GM23338 (cell line): ENCODE measurements around the gene FARP1.

ENCODE experiments used
- CREB1 ChIP-seq: fragments of 250-450 bp; sonication (Bioruptor Pico); IDR thresholded peaks from 2 replicates; pipeline ENCODE4 v1.5.0; 2020; ENCODE audit warnings: low read depth, mild to moderate bottlenecking, moderate library complexity
- EZH2 ChIP-seq: fragments of 200-600 bp; sonication (generic); IDR thresholded peaks from one replicate; pipeline ENCODE4 v1.8.0; 2017; ENCODE audit warnings: antibody characterized with exemption, mild to moderate bottlenecking, low read depth; ENCODE audit not compliant: unreplicated experiment
- EZH2phosphoT487 ChIP-seq: fragments of 200-600 bp; sonication (generic); IDR thresholded peaks from one replicate; pipeline ENCODE4 v1.8.1; 2018; ENCODE audit warnings: antibody characterized with exemption; ENCODE audit not compliant: unreplicated experiment
- NANOG ChIP-seq: IDR thresholded peaks from 2 replicates; pipeline ENCODE4 v1.6.1; 2016; ENCODE audit warnings: antibody characterized with exemption, borderline replicate concordance
- POLR2AphosphoS5 ChIP-seq: IDR thresholded peaks from 2 replicates; pipeline ENCODE4 v1.6.1; 2016; ENCODE audit warnings: antibody characterized with exemption, low read depth
- ZNF114 ChIP-seq: fragments of 250-450 bp; sonication (Bioruptor Pico); IDR thresholded peaks from 2 replicates; pipeline ENCODE4 v1.5.0; 2020; ENCODE audit warnings: mild to moderate bottlenecking, moderate library complexity
- TF ChIP-seq, protein P1 (sequence below), 2 experiments: fragments of 200-600 bp in 1 of 2; sonication (generic) in 1 of 2; conservative IDR thresholded peaks; 2 replicates each; pipeline versions ENCODE4 v1.5.1 to v1.6.1; 2016 to 2017; ENCODE audit warnings: antibody characterized with exemption in 2 of 2, low read depth in 2 of 2, mild to moderate bottlenecking in 2 of 2, moderate library complexity in 1 of 2
- TF ChIP-seq, protein P2 (sequence below): IDR thresholded peaks from one replicate; pipeline ENCODE4 v1.6.1; 2018; ENCODE audit warnings: antibody characterized with exemption; ENCODE audit not compliant: unreplicated experiment
- TF ChIP-seq, protein P3 (sequence below): IDR thresholded peaks from 2 replicates; pipeline ENCODE4 v1.6.1; 2016; ENCODE audit warnings: antibody characterized with exemption
- TF ChIP-seq, protein P4 (sequence below): fragments of 250-450 bp; sonication (Bioruptor Pico); IDR thresholded peaks from 2 replicates; pipeline ENCODE4 v1.5.0; 2020; ENCODE audit warnings: mild to moderate bottlenecking, moderate library complexity

DNA sequence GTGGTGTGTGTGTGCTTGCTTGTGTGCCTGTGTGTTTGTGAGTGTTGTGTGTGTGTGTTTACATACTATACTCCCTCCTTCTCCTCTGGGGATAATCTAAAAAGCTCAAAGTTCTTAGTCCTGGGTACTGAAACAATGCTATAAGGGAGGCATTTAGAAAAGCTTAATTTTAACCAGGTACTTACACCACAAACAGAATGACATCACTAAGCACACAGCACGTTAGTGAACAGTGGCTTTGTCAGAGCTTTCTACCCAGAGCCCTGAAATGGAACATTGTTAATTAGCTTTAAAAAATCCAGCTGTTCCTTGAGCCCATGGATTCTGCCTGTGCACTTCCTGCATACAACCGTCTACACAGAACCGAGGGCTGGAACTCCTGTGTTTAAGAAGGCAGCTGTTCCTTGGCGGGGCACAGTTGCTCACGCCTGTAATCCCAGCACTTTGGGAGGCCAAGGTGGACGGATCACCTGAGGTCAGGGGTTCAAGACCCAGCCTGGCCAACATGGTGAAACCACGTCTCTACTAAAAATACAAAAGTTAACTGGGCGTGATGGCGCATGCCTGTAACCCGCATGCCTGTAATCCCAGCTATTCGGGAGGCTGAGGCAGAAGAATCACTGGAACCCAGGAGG, 103.8 kb downstream of the FARP1 start:
- TF ChIP-seq, protein P1, sequence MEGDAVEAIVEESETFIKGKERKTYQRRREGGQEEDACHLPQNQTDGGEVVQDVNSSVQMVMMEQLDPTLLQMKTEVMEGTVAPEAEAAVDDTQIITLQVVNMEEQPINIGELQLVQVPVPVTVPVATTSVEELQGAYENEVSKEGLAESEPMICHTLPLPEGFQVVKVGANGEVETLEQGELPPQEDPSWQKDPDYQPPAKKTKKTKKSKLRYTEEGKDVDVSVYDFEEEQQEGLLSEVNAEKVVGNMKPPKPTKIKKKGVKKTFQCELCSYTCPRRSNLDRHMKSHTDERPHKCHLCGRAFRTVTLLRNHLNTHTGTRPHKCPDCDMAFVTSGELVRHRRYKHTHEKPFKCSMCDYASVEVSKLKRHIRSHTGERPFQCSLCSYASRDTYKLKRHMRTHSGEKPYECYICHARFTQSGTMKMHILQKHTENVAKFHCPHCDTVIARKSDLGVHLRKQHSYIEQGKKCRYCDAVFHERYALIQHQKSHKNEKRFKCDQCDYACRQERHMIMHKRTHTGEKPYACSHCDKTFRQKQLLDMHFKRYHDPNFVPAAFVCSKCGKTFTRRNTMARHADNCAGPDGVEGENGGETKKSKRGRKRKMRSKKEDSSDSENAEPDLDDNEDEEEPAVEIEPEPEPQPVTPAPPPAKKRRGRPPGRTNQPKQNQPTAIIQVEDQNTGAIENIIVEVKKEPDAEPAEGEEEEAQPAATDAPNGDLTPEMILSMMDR (conservative IDR thresholded peaks at IDR 0.05; ENCODE audit: low read depth in 2 of 2) = no peak
- TF ChIP-seq EZH2phosphoT487 (no peak), CREB1 (CRISPR knock-in tag) (no peak), NANOG (no peak), EZH2 (no peak), POLR2AphosphoS5 (no peak), ZNF114 (CRISPR knock-in tag) (no peak)
- TF ChIP-seq, protein P2, sequence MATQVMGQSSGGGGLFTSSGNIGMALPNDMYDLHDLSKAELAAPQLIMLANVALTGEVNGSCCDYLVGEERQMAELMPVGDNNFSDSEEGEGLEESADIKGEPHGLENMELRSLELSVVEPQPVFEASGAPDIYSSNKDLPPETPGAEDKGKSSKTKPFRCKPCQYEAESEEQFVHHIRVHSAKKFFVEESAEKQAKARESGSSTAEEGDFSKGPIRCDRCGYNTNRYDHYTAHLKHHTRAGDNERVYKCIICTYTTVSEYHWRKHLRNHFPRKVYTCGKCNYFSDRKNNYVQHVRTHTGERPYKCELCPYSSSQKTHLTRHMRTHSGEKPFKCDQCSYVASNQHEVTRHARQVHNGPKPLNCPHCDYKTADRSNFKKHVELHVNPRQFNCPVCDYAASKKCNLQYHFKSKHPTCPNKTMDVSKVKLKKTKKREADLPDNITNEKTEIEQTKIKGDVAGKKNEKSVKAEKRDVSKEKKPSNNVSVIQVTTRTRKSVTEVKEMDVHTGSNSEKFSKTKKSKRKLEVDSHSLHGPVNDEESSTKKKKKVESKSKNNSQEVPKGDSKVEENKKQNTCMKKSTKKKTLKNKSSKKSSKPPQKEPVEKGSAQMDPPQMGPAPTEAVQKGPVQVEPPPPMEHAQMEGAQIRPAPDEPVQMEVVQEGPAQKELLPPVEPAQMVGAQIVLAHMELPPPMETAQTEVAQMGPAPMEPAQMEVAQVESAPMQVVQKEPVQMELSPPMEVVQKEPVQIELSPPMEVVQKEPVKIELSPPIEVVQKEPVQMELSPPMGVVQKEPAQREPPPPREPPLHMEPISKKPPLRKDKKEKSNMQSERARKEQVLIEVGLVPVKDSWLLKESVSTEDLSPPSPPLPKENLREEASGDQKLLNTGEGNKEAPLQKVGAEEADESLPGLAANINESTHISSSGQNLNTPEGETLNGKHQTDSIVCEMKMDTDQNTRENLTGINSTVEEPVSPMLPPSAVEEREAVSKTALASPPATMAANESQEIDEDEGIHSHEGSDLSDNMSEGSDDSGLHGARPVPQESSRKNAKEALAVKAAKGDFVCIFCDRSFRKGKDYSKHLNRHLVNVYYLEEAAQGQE = no peak
- TF ChIP-seq, protein P3, sequence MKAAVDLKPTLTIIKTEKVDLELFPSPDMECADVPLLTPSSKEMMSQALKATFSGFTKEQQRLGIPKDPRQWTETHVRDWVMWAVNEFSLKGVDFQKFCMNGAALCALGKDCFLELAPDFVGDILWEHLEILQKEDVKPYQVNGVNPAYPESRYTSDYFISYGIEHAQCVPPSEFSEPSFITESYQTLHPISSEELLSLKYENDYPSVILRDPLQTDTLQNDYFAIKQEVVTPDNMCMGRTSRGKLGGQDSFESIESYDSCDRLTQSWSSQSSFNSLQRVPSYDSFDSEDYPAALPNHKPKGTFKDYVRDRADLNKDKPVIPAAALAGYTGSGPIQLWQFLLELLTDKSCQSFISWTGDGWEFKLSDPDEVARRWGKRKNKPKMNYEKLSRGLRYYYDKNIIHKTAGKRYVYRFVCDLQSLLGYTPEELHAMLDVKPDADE = no peak
- TF ChIP-seq, protein P4, sequence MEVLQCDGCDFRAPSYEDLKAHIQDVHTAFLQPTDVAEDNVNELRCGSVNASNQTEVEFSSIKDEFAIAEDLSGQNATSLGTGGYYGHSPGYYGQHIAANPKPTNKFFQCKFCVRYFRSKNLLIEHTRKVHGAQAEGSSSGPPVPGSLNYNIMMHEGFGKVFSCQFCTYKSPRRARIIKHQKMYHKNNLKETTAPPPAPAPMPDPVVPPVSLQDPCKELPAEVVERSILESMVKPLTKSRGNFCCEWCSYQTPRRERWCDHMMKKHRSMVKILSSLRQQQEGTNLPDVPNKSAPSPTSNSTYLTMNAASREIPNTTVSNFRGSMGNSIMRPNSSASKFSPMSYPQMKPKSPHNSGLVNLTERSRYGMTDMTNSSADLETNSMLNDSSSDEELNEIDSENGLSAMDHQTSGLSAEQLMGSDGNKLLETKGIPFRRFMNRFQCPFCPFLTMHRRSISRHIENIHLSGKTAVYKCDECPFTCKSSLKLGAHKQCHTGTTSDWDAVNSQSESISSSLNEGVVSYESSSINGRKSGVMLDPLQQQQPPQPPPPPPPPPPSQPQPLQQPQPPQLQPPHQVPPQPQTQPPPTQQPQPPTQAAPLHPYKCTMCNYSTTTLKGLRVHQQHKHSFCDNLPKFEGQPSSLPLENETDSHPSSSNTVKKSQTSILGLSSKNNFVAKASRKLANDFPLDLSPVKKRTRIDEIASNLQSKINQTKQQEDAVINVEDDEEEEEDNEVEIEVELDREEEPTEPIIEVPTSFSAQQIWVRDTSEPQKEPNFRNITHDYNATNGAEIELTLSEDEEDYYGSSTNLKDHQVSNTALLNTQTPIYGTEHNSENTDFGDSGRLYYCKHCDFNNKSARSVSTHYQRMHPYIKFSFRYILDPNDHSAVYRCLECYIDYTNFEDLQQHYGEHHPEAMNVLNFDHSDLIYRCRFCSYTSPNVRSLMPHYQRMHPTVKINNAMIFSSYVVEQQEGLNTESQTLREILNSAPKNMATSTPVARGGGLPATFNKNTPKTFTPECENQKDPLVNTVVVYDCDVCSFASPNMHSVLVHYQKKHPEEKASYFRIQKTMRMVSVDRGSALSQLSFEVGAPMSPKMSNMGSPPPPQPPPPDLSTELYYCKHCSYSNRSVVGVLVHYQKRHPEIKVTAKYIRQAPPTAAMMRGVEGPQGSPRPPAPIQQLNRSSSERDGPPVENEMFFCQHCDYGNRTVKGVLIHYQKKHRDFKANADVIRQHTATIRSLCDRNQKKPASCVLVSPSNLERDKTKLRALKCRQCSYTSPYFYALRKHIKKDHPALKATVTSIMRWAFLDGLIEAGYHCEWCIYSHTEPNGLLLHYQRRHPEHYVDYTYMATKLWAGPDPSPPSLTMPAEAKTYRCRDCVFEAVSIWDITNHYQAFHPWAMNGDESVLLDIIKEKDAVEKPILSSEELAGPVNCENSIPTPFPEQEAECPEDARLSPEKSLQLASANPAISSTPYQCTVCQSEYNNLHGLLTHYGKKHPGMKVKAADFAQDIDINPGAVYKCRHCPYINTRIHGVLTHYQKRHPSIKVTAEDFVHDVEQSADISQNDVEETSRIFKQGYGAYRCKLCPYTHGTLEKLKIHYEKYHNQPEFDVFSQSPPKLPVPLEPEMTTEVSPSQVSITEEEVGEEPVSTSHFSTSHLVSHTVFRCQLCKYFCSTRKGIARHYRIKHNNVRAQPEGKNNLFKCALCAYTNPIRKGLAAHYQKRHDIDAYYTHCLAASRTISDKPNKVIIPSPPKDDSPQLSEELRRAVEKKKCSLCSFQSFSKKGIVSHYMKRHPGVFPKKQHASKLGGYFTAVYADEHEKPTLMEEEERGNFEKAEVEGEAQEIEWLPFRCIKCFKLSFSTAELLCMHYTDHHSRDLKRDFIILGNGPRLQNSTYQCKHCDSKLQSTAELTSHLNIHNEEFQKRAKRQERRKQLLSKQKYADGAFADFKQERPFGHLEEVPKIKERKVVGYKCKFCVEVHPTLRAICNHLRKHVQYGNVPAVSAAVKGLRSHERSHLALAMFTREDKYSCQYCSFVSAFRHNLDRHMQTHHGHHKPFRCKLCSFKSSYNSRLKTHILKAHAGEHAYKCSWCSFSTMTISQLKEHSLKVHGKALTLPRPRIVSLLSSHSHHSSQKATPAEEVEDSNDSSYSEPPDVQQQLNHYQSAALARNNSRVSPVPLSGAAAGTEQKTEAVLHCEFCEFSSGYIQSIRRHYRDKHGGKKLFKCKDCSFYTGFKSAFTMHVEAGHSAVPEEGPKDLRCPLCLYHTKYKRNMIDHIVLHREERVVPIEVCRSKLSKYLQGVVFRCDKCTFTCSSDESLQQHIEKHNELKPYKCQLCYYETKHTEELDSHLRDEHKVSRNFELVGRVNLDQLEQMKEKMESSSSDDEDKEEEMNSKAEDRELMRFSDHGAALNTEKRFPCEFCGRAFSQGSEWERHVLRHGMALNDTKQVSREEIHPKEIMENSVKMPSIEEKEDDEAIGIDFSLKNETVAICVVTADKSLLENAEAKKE (CRISPR knock-in tag) = no peak
